ENCODE data around the gene IQCH. TPM values are rescaled to one million over a fixed set of nuclear protein-coding genes. Genes with fewer than 3 reads are reported as not detected.

IQCH gene
- 0.21 TPM for total RNA-seq (2013)
- under 1 TPM in 1 of 3 donors, not detected in 2; 0.03 TPM for polyA plus RNA-seq
- not detected in 2 replicates for polyA minus RNA-seq
- 0 to 4.3 (median 0.35) reads per million in 11 experiments for total RNA-seq

DNA sequence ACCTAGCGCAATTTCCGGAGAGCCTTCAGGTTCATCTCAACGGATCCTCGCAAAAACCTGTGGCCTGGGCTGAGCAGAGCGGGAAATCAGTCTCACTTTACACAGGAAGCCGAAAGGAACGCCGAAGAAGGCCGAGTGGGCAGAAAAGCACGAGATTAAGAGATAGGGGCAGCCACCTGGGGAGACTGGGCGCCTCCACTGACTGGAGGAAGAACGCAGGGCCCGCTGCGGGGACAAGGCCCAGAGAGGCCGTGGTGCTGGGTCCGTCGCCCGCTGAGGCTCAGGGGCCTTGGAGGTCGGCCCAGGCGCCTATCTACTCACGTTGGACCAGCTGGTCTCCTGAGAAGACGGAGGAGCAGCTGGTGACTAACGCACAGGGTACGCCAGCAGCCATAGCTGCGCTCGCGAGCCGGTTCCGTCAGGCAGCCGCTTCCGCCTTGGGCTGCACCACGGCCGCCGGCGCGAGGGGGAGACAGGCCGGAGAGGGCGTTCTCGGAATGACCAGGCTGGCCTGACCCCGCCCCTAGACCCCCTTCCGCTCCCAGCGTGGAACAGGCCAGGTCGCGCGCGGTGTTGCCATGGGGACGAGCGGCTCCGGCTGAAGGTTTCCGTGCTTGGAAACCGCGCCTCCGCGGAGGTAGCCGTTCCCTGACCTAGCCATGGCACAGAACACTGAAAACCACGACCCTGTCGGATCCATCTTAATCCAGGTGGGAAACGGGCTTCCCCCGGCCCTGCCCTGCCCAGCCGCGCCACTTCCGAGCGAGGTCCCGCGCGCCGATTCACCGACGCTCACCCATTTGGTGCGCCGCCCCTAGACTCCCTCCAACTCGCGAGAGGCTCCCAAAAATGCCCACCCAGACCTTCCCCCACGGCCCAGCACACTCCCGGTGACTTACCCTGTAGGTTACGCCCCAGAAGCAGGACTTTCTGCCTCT, at the start of gene IQCH, which contains the start of gene AAGAB:
Gene IQCH, plus strand, starts transcription at position 549 of the 938 bp plus-strand sequence. Its CDS starts 111 bp downstream, at position 660.
Gene AAGAB, minus strand, starts transcription at position 424 of the 938 bp plus-strand sequence. Its CDS starts 30 bp downstream, at position 394.
- Mint-ChIP-seq H3K27me3 (ENCODE audit: low read depth in 3 of 3) (peaks cover 4 to 11% (median 11%) of the 10 kb centered on the region in 3 donors), H3K4me3 (peak within 1 kb of the TSS; percentile 99), H3K27ac (peak within 1 kb of the TSS; percentile 94 to 98 (median 96)), H3K9me3 (peaks cover 0 to 1% (median 0%) of the 10 kb centered on the region in 7 donors), H3K4me1 (peaks cover 36% of the 10 kb centered on the region), H3K36me3 (peaks cover 0 to 2% of the 10 kb centered on the region in 2 donors)
- H2AFZ ChIP-seq (ENCODE audit: insufficient read depth, low read depth, low read length, poor library complexity, severe bottlenecking): peak within 1 kb of the TSS; percentile 91
- H3K27ac ChIP-seq (ENCODE audit: low read depth in 1 of 2, low read length in 2 of 2): peak within 1 kb of the TSS; percentile 74 to 97
- peak within 1 kb of the TSS; percentile 95 for H3K9ac ChIP-seq (ENCODE audit: insufficient read depth, low read length, poor library complexity, severe bottlenecking)
- intact Hi-C loops (cut with micrococcal nuclease): loop anchor here (10.0 kb wide), 1 partner anchor 190 kb away; the partner anchor contains the start of gene SMAD3 (in 2 of the 2)
- H3K4me2 ChIP-seq (replicated peaks; ENCODE audit: extremely low read depth, low read length, poor library complexity, severe bottlenecking): peak within 1 kb of the TSS; percentile 90
- H3K36me3 ChIP-seq (replicated peaks in 1 of 2; ENCODE audit: control insufficient read depth in 1 of 2, insufficient read depth in 2 of 2, low read length in 2 of 2): no peaks in the 10 kb centered on the region
- H3K9me3 ChIP-seq (replicated peaks in 1 of 2; ENCODE audit: control insufficient read depth in 1 of 2, insufficient read depth in 1 of 2, low read length in 2 of 2): no peaks in the 10 kb centered on the region
- TF ChIP-seq, protein P1, sequence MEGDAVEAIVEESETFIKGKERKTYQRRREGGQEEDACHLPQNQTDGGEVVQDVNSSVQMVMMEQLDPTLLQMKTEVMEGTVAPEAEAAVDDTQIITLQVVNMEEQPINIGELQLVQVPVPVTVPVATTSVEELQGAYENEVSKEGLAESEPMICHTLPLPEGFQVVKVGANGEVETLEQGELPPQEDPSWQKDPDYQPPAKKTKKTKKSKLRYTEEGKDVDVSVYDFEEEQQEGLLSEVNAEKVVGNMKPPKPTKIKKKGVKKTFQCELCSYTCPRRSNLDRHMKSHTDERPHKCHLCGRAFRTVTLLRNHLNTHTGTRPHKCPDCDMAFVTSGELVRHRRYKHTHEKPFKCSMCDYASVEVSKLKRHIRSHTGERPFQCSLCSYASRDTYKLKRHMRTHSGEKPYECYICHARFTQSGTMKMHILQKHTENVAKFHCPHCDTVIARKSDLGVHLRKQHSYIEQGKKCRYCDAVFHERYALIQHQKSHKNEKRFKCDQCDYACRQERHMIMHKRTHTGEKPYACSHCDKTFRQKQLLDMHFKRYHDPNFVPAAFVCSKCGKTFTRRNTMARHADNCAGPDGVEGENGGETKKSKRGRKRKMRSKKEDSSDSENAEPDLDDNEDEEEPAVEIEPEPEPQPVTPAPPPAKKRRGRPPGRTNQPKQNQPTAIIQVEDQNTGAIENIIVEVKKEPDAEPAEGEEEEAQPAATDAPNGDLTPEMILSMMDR (IDR thresholded peaks at IDR 0.05): no peak
- peak; percentile 97 to 99 (median 98) for DNase-seq
- peaks cover 3% of the 10 kb centered on the region for H4K20me1 ChIP-seq (ENCODE audit: insufficient read depth, low read length)
- H3K79me2 ChIP-seq (ENCODE audit: insufficient read depth, low read length): peaks cover 47% of the 10 kb centered on the region
- 0% methylated on average over 74 of the region's 76 CpGs for WGBS (ENCODE audit: insufficient coverage)
- H3K27me3 ChIP-seq (ENCODE audit: control insufficient read depth in 2 of 2, insufficient read depth in 2 of 2, low read length in 2 of 2): peaks cover 6% of the 10 kb centered on the region in 2 donors
- H3K4me1 ChIP-seq (ENCODE audit: control insufficient read depth in 1 of 2, insufficient read depth in 2 of 2, low read length in 2 of 2): peaks cover 21 to 28% of the 10 kb centered on the region in 2 donors
- H3K4me3 ChIP-seq (replicated peaks in 1 of 3; ENCODE audit: low read depth in 2 of 3, low read length in 3 of 3): peak within 1 kb of the TSS; percentile 89 to 95 (median 91)

DNA sequence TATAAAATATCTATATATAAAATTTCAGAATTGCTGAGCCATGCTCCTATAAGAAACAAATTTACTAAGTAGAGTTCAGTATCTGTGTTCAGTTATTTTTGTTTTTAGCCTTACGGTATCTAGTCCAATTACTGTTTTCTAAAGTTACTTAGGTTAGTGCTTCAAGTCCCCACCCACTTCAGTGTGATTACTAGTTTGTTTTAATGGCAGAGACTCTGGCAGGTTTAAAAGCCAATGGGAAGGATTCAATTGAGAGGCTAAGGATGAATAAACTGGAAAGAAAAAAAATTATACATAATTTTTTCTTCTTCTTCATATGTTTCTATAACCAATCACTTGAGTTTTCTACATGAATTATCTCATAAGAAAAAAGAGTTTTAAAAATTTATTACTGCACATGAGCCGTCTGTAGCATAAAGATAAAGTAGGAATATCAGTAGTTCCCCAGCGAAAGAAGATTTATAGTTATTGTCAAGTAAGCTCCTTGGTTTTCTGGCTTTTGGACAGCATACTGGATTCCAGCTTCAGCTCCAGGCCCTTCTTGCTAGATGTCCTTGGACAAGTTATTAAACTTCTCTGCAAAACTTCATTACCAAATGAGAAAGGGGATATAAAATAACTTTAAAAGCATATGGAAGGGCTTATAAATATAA, 46.9 kb upstream of the IQCH start:
- H3K9me3 ChIP-seq (replicated peaks in 1 of 2; ENCODE audit: control insufficient read depth in 1 of 2, insufficient read depth in 1 of 2, low read length in 2 of 2): no peaks in the 10 kb centered on the region
- H3K4me2 ChIP-seq (replicated peaks; ENCODE audit: extremely low read depth, low read length, poor library complexity, severe bottlenecking): no peak overlapping the region
- H3K79me2 ChIP-seq (ENCODE audit: insufficient read depth, low read length): no peaks in the 10 kb centered on the region
- Mint-ChIP-seq H3K27ac (no peak overlapping the region), H3K36me3 (peaks cover 61 to 63% of the 10 kb centered on the region in 2 donors), H3K27me3 (ENCODE audit: low read depth in 3 of 3) (no peaks in the 10 kb centered on the region), H3K4me1 (no peaks in the 10 kb centered on the region), H3K9me3 (no peaks in the 10 kb centered on the region), H3K4me3 (no peak overlapping the region)
- intact Hi-C loops (cut with micrococcal nuclease): no loop called here
- no peaks in the 10 kb centered on the region for H3K27me3 ChIP-seq (ENCODE audit: control insufficient read depth in 2 of 2, insufficient read depth in 2 of 2, low read length in 2 of 2)
- H2AFZ ChIP-seq (ENCODE audit: insufficient read depth, low read depth, low read length, poor library complexity, severe bottlenecking): no peak overlapping the region
- TF ChIP-seq, protein P1 (IDR thresholded peaks at IDR 0.05): no peak
- H3K36me3 ChIP-seq (replicated peaks in 1 of 2; ENCODE audit: control insufficient read depth in 1 of 2, insufficient read depth in 2 of 2, low read length in 2 of 2): peaks cover 42 to 79% of the 10 kb centered on the region in 2 donors
- H3K4me3 ChIP-seq (replicated peaks in 1 of 3; ENCODE audit: low read depth in 2 of 3, low read length in 3 of 3): no peak overlapping the region
- no CpG with 5 or more reads among the region's 3 CpGs for WGBS (ENCODE audit: insufficient coverage)
- H3K27ac ChIP-seq (ENCODE audit: low read depth in 1 of 2, low read length in 2 of 2): no peak overlapping the region
- H3K4me1 ChIP-seq (ENCODE audit: control insufficient read depth in 1 of 2, insufficient read depth in 2 of 2, low read length in 2 of 2): no peaks in the 10 kb centered on the region
- no peak for DNase-seq
- no peaks in the 10 kb centered on the region for H4K20me1 ChIP-seq (ENCODE audit: insufficient read depth, low read length)
- H3K9ac ChIP-seq (ENCODE audit: insufficient read depth, low read length, poor library complexity, severe bottlenecking): no peak overlapping the region
